ENCODE data around the gene MRPL24. TPM values are rescaled to one million over a fixed set of nuclear protein-coding genes. Genes with fewer than 3 reads are reported as not detected.
A peak's percentile ranks its signal among the peaks of the same experiment; 100 is the strongest.

MRPL24 gene
- total RNA-seq, 2 donors from 2014 or later: 61.4 to 70.4 TPM

GRCh38 chr1:156738407-156738806, 2.5 kb downstream of the MRPL24 start:
- no peak for ATAC-seq
- Mint-ChIP-seq H3K27ac (peak overlapping the region; percentile 11 to 47), H3K36me3 (peaks cover 17 to 34% of the 10 kb centered on the region in 2 donors), H3K9me3 (no peaks in the 10 kb centered on the region)
- no peak for DNase-seq (ENCODE audit: low spot score in 2 of 2)

- H3K9me3 Mint-ChIP-seq: no peaks in the 10 kb centered on the region
- no peak overlapping the region for H3K27ac Mint-ChIP-seq
- ATAC-seq (no peak), DNase-seq (ENCODE audit: low spot score in 2 of 2) (no peak)
- H3K36me3 Mint-ChIP-seq: peaks cover 13 to 19% of the 10 kb centered on the region in 2 donors
These were observed 6.8 kb downstream of the MRPL24 start for GRCh38 chr1:156733989-156734584.

GRCh38 chr1:156728599-156729462, 12.1 kb downstream of the MRPL24 start, which contains the start of gene ISG20L2:
Gene ISG20L2 (minus strand): TSS chr1:156728766. CDS start chr1:156727652, 1,114 bp downstream.
- Mint-ChIP-seq H3K27ac (peak within 1 kb of the TSS in 1 of 2 donors; percentile 100), H3K36me3 (peaks cover 20 to 23% of the 10 kb centered on the region in 2 donors), H3K9me3 (no peaks in the 10 kb centered on the region)
- ATAC-seq (peak; percentile 94 to 95), DNase-seq (ENCODE audit: low spot score in 2 of 2) (peak; percentile 85 to 95)

- peak; percentile 80 to 88 for DNase-seq (ENCODE audit: low spot score in 2 of 2)
- Mint-ChIP-seq H3K9me3 (no peaks in the 10 kb centered on the region), H3K27ac (peak within 1 kb of the TSS in 1 of 2 donors; percentile 100), H3K36me3 (peaks cover 28 to 31% of the 10 kb centered on the region in 2 donors)
- peak; percentile 75 to 80 for ATAC-seq
These were observed 12.8 kb downstream of the MRPL24 start, which contains the start of gene METTL25B for GRCh38 chr1:156727926-156728598. Gene METTL25B (plus strand): TSS chr1:156728469. CDS start chr1:156729105, 636 bp downstream.

GRCh38 chr1:156727492-156727891, 13.4 kb downstream of the MRPL24 start:
- ATAC-seq: no peak
- Mint-ChIP-seq H3K9me3 (no peaks in the 10 kb centered on the region), H3K36me3 (peaks cover 28 to 31% of the 10 kb centered on the region in 2 donors), H3K27ac (no peak overlapping the region)
- DNase-seq (ENCODE audit: low spot score in 2 of 2): no peak

- peak in 1 of 2 donors; percentile 66 for DNase-seq (ENCODE audit: low spot score in 2 of 2)
- Mint-ChIP-seq H3K36me3 (peaks cover 28 to 31% of the 10 kb centered on the region in 2 donors), H3K27ac (no peak overlapping the region), H3K9me3 (no peaks in the 10 kb centered on the region)
- ATAC-seq: no peak
These were observed 14.2 kb downstream of the MRPL24 start for GRCh38 chr1:156726549-156727226.

GRCh38 chr1:156725683-156726280, 15.1 kb downstream of the MRPL24 start:
- DNase-seq (ENCODE audit: low spot score in 2 of 2) (peak; percentile 81 to 84), ATAC-seq (peak; percentile 31 to 36)
- Mint-ChIP-seq H3K9me3 (no peaks in the 10 kb centered on the region), H3K36me3 (peaks cover 28 to 31% of the 10 kb centered on the region in 2 donors), H3K27ac (no peak overlapping the region)

- Mint-ChIP-seq H3K27ac (peak overlapping the region; percentile 58 to 93), H3K36me3 (peaks cover 15 to 18% of the 10 kb centered on the region in 2 donors), H3K9me3 (no peaks in the 10 kb centered on the region)
- DNase-seq (ENCODE audit: low spot score in 2 of 2) (no peak), ATAC-seq (peak in 1 of 2 donors; percentile 48)
These were observed 19.4 kb downstream of the MRPL24 start for GRCh38 chr1:156721535-156721934.

GRCh38 chr1:156721131-156721530, 19.8 kb downstream of the MRPL24 start:
- no peak for ATAC-seq
- DNase-seq (ENCODE audit: low spot score in 2 of 2): no peak
- H3K27ac Mint-ChIP-seq: peak overlapping the region; percentile 58 to 93
- H3K36me3 Mint-ChIP-seq: peaks cover 15 to 18% of the 10 kb centered on the region in 2 donors
- no peaks in the 10 kb centered on the region for H3K9me3 Mint-ChIP-seq

- ATAC-seq: no peak
- Mint-ChIP-seq H3K9me3 (no peaks in the 10 kb centered on the region), H3K36me3 (no peaks in the 10 kb centered on the region), H3K27ac (no peak overlapping the region)
- no peak for DNase-seq (ENCODE audit: low spot score in 2 of 2)
These were observed 23.5 kb downstream of the MRPL24 start for GRCh38 chr1:156717351-156717750.

- Mint-ChIP-seq H3K9me3 (no peaks in the 10 kb centered on the region), H3K27ac (peak overlapping the region in 1 of 2 donors; percentile 0), H3K36me3 (no peaks in the 10 kb centered on the region)
- DNase-seq (ENCODE audit: low spot score in 2 of 2) (no peak), ATAC-seq (no peak)
These were observed 26.1 kb downstream of the MRPL24 start for GRCh38 chr1:156714830-156715229.

GRCh38 chr1:156712626-156713025, 28.3 kb downstream of the MRPL24 start:
- no peak for DNase-seq (ENCODE audit: low spot score in 2 of 2)
- H3K27ac Mint-ChIP-seq: no peak overlapping the region
- H3K36me3 Mint-ChIP-seq: no peaks in the 10 kb centered on the region
- H3K9me3 Mint-ChIP-seq: no peaks in the 10 kb centered on the region
- ATAC-seq: no peak

GRCh38 chr1:156711011-156711817, 29.7 kb downstream of the MRPL24 start:
- Mint-ChIP-seq H3K36me3 (no peaks in the 10 kb centered on the region), H3K9me3 (no peaks in the 10 kb centered on the region), H3K27ac (no peak overlapping the region)
- DNase-seq (ENCODE audit: low spot score in 2 of 2) (no peak), ATAC-seq (no peak)

GRCh38 chr1:156709757-156710489, 31.0 kb downstream of the MRPL24 start:
- ATAC-seq (no peak), DNase-seq (ENCODE audit: low spot score in 2 of 2) (no peak)
- Mint-ChIP-seq H3K36me3 (no peaks in the 10 kb centered on the region), H3K9me3 (no peaks in the 10 kb centered on the region), H3K27ac (no peak overlapping the region)

- DNase-seq (ENCODE audit: low spot score in 2 of 2) (no peak), ATAC-seq (no peak)
- Mint-ChIP-seq H3K27ac (no peak overlapping the region), H3K9me3 (no peaks in the 10 kb centered on the region), H3K36me3 (no peaks in the 10 kb centered on the region)
These were observed 31.9 kb downstream of the MRPL24 start for GRCh38 chr1:156709031-156709430.
